ENCODE data around the gene HSD17B4. TPM values are rescaled to one million over a fixed set of nuclear protein-coding genes. Genes with fewer than 3 reads are reported as not detected.

HSD17B4 gene
- total and polyA plus RNA-seq, 2 of the 13 experiments (the other 11 are each of a cell fraction or from before 2014, with no cell fraction given), result 178 to 399 TPM

DNA sequence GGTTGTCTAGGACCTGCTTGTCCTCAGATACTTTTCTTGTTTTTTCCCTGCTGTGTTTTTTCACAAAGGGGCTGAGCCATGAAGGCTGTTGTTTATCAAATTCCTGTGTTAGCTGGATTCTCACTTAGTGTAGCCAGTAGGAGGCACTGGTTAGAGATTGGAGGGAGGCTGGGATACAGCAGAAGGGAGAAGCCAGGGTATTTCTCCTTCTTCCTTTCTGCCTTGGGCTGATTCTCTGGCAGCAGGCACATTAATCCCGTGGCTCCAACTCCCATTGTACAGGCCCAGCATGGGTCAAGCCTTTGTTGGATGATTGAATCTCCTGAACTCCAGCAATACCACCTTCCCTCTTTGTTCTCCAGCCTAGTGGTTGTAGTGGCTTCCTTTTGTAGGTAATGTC is 130.7 kb downstream of the HSD17B4 start (continued):
- TF ChIP-seq, protein P1, sequence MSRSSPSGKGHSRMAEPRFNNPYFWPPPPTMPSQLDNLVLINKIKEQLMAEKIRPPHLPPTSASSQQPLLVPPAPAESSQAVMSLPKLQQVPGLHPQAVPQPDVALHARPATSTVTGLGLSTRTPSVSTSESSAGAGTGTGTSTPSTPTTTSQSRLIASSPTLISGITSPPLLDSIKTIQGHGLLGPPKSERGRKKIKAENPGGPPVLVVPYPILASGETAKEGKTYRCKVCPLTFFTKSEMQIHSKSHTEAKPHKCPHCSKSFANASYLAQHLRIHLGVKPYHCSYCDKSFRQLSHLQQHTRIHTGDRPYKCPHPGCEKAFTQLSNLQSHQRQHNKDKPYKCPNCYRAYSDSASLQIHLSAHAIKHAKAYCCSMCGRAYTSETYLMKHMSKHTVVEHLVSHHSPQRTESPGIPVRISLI (CRISPR knock-in tag; IDR thresholded peaks at IDR 0.05; ENCODE audit: borderline replicate concordance), result no peak
- no peak for TF ChIP-seq ZNF552 (CRISPR knock-in tag; IDR thresholded peaks at IDR 0.05; ENCODE audit: borderline replicate concordance)
- no peak for TF ChIP-seq PLRG1 (conservative IDR thresholded peaks at IDR 0.05)
- no peak for TF ChIP-seq ZNF260 (CRISPR knock-in tag; IDR thresholded peaks at IDR 0.05; ENCODE audit: borderline replicate concordance, low read depth)
- TF ChIP-seq ZSCAN30 (CRISPR knock-in tag; IDR thresholded peaks at IDR 0.05), result no peak
- no peak for TF ChIP-seq CAMTA2 (CRISPR knock-in tag; IDR thresholded peaks at IDR 0.05; ENCODE audit: borderline replicate concordance)
- no peak for TF ChIP-seq NBN (conservative IDR thresholded peaks at IDR 0.05)

DNA sequence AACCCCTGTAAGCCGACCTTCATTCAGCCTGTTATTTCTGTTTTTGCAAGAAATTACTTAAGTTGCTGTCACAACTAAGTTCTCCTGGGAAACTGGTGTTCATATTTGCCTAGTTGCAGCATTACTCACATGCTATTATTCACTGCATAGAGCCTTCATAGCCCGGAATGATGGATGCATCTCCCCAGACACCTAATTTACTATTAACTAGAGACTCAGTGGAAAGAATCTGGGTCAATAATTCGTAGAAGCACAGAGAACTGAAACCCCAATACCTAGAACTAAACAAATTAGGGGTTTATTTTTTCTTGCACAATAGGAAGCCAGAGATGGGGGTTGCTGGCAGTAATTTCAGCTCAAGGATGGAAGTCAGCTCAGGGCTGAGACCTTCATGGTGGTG is 131.4 kb downstream of the HSD17B4 start:
- Histone ChIP-seq H4K20me1 (ENCODE audit: insufficient read depth, low read length) (no peaks in the 10 kb centered on the region), H3K9ac (ENCODE audit: insufficient read depth, low read depth, low read length) (no peak overlapping the region), H3K4me2 (ENCODE audit: low read depth, low read length) (no peak overlapping the region), H3K4me1 (ENCODE audit: insufficient read depth, low read length) (no peaks in the 10 kb centered on the region), H3K9me3 (ENCODE audit: low read length) (no peaks in the 10 kb centered on the region), H3K4me3 (replicated peaks in 1 of 3; ENCODE audit: insufficient read depth in 1 of 3, low read depth in 2 of 3, low read length in 3 of 3) (no peak overlapping the region), H3K27ac (ENCODE audit: extremely low read length, insufficient read depth, low read length) (no peak overlapping the region), H2AFZ (ENCODE audit: low read length) (no peak overlapping the region), H3K27me3 (ENCODE audit: control insufficient read depth in 1 of 2, insufficient read depth in 2 of 2, low read length in 2 of 2) (no peaks in the 10 kb centered on the region; a peak in 1 of 5 replicates), H3K79me2 (ENCODE audit: insufficient read depth, low read length) (no peaks in the 10 kb centered on the region), H3K36me3 (replicated peaks in 1 of 2; ENCODE audit: control insufficient read depth in 1 of 2, insufficient read depth in 2 of 2, low read length in 2 of 2) (no peaks in the 10 kb centered on the region)
- DNase-seq (ENCODE audit: low spot score) (no peak), FAIRE-seq (no peak), ATAC-seq (no peak)
- in situ Hi-C loops (cut with HindIII; ENCODE audit: extremely low pct_ligation_motif_present, low pct_unique_long_range_greater_than_20kb) (no loop called here), intact Hi-C loops (cut with micrococcal nuclease; ENCODE audit: unreplicated experiment) (no loop called here)
- CTCF ChIA-PET (ENCODE audit: low intra/inter-chr PET ratio, low total read pairs), result no interaction called here
- TF ChIP-seq PITX1 (CRISPR knock-in tag; IDR thresholded peaks at IDR 0.05) (no peak), ZNF678 (CRISPR knock-in tag; IDR thresholded peaks at IDR 0.05) (no peak), MYNN (CRISPR knock-in tag; IDR thresholded peaks at IDR 0.05; ENCODE audit: low read depth) (no peak), AGO2 (optimal IDR thresholded peaks at IDR 0.05; ENCODE audit: low read depth, low read length) (no peak)
- TF ChIP-seq, protein P2, sequence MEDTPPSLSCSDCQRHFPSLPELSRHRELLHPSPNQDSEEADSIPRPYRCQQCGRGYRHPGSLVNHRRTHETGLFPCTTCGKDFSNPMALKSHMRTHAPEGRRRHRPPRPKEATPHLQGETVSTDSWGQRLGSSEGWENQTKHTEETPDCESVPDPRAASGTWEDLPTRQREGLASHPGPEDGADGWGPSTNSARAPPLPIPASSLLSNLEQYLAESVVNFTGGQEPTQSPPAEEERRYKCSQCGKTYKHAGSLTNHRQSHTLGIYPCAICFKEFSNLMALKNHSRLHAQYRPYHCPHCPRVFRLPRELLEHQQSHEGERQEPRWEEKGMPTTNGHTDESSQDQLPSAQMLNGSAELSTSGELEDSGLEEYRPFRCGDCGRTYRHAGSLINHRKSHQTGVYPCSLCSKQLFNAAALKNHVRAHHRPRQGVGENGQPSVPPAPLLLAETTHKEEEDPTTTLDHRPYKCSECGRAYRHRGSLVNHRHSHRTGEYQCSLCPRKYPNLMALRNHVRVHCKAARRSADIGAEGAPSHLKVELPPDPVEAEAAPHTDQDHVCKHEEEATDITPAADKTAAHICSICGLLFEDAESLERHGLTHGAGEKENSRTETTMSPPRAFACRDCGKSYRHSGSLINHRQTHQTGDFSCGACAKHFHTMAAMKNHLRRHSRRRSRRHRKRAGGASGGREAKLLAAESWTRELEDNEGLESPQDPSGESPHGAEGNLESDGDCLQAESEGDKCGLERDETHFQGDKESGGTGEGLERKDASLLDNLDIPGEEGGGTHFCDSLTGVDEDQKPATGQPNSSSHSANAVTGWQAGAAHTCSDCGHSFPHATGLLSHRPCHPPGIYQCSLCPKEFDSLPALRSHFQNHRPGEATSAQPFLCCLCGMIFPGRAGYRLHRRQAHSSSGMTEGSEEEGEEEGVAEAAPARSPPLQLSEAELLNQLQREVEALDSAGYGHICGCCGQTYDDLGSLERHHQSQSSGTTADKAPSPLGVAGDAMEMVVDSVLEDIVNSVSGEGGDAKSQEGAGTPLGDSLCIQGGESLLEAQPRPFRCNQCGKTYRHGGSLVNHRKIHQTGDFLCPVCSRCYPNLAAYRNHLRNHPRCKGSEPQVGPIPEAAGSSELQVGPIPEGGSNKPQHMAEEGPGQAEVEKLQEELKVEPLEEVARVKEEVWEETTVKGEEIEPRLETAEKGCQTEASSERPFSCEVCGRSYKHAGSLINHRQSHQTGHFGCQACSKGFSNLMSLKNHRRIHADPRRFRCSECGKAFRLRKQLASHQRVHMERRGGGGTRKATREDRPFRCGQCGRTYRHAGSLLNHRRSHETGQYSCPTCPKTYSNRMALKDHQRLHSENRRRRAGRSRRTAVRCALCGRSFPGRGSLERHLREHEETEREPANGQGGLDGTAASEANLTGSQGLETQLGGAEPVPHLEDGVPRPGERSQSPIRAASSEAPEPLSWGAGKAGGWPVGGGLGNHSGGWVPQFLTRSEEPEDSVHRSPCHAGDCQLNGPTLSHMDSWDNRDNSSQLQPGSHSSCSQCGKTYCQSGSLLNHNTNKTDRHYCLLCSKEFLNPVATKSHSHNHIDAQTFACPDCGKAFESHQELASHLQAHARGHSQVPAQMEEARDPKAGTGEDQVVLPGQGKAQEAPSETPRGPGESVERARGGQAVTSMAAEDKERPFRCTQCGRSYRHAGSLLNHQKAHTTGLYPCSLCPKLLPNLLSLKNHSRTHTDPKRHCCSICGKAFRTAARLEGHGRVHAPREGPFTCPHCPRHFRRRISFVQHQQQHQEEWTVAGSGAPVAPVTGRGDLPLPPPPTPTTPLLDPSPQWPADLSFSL (CRISPR knock-in tag; IDR thresholded peaks at IDR 0.05), result no peak
- TF ChIP-seq, protein P3, sequence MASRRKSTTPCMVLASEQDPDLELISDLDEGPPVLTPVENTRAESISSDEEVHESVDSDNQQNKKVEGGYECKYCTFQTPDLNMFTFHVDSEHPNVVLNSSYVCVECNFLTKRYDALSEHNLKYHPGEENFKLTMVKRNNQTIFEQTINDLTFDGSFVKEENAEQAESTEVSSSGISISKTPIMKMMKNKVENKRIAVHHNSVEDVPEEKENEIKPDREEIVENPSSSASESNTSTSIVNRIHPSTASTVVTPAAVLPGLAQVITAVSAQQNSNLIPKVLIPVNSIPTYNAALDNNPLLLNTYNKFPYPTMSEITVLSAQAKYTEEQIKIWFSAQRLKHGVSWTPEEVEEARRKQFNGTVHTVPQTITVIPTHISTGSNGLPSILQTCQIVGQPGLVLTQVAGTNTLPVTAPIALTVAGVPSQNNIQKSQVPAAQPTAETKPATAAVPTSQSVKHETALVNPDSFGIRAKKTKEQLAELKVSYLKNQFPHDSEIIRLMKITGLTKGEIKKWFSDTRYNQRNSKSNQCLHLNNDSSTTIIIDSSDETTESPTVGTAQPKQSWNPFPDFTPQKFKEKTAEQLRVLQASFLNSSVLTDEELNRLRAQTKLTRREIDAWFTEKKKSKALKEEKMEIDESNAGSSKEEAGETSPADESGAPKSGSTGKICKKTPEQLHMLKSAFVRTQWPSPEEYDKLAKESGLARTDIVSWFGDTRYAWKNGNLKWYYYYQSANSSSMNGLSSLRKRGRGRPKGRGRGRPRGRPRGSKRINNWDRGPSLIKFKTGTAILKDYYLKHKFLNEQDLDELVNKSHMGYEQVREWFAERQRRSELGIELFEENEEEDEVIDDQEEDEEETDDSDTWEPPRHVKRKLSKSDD (CRISPR knock-in tag; IDR thresholded peaks at IDR 0.05; ENCODE audit: low read depth), result no peak
- no TSS peak for BruUV-seq (replicated peaks)
- POLR2A ChIA-PET, result no interaction called here
- 0% methylated on average over 3 of the region's 3 CpGs for WGBS (ENCODE audit: low lambda C conversion rate)
